Esophagus (tissue), 2 donors: ENCODE measurements around the gene POLR2E. TPM values are rescaled to one million over a fixed set of nuclear protein-coding genes. Genes with fewer than 3 reads are reported as not detected.

Experiments
- H3K27ac ChIP-seq, 2 donors: one replicate each; pipeline ENCODE4 v1.5.1; 2013; ENCODE audit warnings: low read depth in 2 of 2, mild to moderate bottlenecking in 2 of 2, inconsistent platforms in 1 of 2, low read length in 1 of 2, moderate library complexity in 1 of 2
- H3K27me3 ChIP-seq, 2 donors: one replicate each; pipeline ENCODE4 v1.6.1; 2013; ENCODE audit warnings: low read length in 2 of 2, control low read depth in 1 of 2, mild to moderate bottlenecking in 1 of 2; ENCODE audit not compliant: insufficient read depth in 2 of 2, control insufficient read depth in 1 of 2
- H3K36me3 ChIP-seq, 2 donors: one replicate each; pipeline ENCODE4 v1.6.1; 2013; ENCODE audit warnings: low read length in 1 of 2; ENCODE audit not compliant: control insufficient read depth in 2 of 2, insufficient read depth in 2 of 2
- H3K4me1 ChIP-seq, 2 donors: one replicate each; pipeline ENCODE4 v1.6.1; 2013; ENCODE audit warnings: low read length in 1 of 2; ENCODE audit not compliant: control insufficient read depth in 2 of 2, insufficient read depth in 2 of 2
- H3K4me3 ChIP-seq, 2 donors: one replicate each; pipeline ENCODE4 v1.5.1; 2013; ENCODE audit warnings: low read length in 2 of 2, mild to moderate bottlenecking in 2 of 2, low read depth in 1 of 2, moderate library complexity in 1 of 2
- H3K9me3 ChIP-seq, 2 donors: one replicate each; pipeline ENCODE4 v1.6.1; 2013; ENCODE audit warnings: mild to moderate bottlenecking in 2 of 2, low read depth in 1 of 2, low read length in 1 of 2, moderate library complexity in 1 of 2; ENCODE audit not compliant: control insufficient read depth in 2 of 2, insufficient read depth in 1 of 2
- WGBS, 2 donors: extraction: QIAGEN DNeasy Blood & Tissue Kit; methylation state at CpG; one replicate each; pipeline ENCODE4 v1.1.7; 2013; 5-methylcytosine and 5-hydroxymethylcytosine counted together
- polyA plus RNA-seq, 2 donors: library from polyadenylated mRNA; stranded (reverse); fragments of 200-250 nt; gene quantifications; one replicate each; pipeline ENCODE4 v1.2.3, GENCODE V29; 2013
- donor health status: healthy with polysubstance abuse.
- donor health status: Bipolar disorder and iron deficiency.

The POLR2E gene
- polyA plus RNA-seq, 2 donors = 77.9 to 162 TPM

DNA sequence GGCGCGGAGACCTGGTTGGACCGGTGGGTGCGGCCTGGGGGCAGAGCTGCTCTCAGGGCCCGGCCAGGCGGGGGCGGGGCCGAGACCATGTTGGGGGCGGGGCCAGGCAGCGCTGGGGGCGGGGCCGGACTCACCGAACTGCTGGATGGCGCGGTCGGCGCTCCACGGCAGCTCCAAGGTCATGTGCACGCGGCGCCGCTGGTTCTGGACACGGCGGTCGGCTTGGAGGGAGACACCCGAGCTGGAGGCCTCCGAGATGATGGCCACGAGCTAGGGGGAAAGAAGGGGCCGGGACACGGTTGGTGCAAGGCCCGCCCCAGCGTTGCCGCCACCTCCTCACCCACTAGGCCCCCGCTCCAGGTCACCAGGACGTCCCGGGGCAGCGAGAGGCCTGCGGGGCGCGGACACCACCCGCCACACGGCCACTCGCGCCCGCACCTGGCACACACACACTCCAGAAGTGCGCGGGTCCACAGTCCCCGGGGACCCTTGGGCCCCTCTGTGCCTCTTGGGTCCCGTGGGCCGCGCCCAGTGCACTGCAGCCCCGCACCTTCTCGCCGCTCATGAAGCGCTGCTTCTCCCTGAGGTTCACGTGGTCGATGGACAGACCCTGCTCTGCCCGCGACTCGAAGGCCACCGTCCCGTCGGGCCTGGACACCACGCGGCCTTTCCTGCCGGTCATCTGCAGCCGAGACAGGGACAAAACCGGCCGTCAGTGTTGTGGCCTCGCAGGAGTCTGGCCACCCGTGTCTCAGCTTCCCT is 17.3 kb upstream of the POLR2E start:
- H3K4me1 ChIP-seq = peaks cover 6 to 37% of the 10 kb centered on the region in 2 donors
- H3K36me3 ChIP-seq = peaks cover 13 to 70% of the 10 kb centered on the region in 2 donors
- peak overlapping the region; percentile 67 to 81 for H3K27ac ChIP-seq
- H3K9me3 ChIP-seq = no peaks in the 10 kb centered on the region
- no peaks in the 10 kb centered on the region for H3K27me3 ChIP-seq
- 57 to 64% methylated on average over 58 to 71 of the region's 71 CpGs for WGBS, 2 donors
- H3K4me3 ChIP-seq = no peak overlapping the region

DNA sequence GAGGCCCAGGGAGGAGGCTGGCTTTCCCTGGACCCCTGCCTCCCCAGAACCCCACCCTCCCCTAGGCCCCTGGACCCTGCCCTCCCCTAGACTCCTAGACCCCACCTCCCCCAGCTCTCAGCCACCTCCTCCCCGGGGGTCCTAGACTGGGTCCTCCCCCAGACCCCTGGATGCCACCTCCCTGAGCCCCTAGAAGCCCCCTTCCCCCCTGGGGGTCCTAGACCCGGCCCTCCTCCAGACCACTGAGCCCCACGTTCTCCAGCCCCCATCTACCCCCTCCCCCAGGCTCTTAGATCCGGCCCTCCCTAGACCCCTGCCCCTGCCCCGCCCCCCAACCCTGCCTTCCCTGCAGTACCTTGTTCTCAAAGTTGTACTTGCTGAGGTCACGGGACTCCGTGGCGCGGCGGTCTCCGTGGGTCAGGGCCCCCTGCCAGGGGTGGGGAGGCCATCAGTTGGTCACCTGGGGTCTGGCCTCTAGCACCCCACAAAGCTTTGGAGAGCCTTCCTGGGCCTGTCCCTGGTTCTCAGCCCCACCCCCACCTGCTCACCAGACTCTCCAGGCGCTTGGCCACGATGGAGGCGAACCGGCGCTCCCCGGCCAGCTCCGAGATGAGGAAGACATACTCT is 16.6 kb upstream of the POLR2E start:
- peaks cover 14 to 70% of the 10 kb centered on the region in 2 donors for H3K36me3 ChIP-seq
- peaks cover 6 to 32% of the 10 kb centered on the region in 2 donors for H3K4me1 ChIP-seq
- H3K27me3 ChIP-seq = no peaks in the 10 kb centered on the region
- no peak overlapping the region for H3K4me3 ChIP-seq
- no peaks in the 10 kb centered on the region for H3K9me3 ChIP-seq
- 45 to 57% methylated on average over 17 to 18 of the region's 18 CpGs for WGBS, 2 donors
- peak overlapping the region; percentile 67 to 81 for H3K27ac ChIP-seq

DNA sequence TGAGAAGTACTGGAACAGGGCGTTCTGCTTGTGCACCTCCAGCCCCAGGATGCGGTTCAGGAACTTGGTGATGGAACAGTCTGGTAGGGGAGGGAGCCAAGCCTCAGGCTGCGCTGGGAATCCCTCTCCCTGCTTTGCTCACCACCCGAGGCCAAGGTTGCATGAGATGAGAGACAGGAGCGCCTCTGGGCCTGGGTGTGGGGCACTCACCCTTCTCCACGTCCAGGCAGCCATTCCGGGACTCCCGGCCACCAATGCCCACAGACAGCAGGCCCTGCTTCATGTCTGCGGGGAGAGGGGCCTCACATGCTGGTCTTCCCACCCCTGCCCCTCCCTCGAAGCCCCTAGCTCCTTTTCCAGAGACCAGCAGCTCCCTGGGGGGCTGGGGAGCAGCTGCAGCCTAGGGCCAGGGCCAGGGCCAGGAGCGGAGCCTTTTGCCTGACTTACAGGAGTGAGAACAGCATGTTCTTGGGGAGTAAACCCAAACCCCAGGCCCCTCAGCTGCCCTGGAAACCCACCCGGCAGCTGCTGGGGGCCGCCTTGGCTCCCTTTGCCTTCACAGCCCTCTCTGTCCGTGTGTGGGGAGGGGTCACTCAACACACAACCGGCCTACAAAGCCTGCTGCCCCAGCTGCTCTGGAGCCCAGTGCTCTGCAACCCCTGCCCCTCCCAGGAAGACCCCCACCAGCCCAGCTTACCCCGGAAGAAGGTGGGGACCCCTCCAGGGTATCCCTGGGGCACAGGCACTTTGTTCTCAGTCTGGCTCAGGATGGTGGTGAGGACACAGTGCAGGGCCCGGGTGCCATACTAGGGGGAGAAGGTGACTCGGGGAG is 15.8 kb upstream of the POLR2E start:
- Histone ChIP-seq H3K9me3 (no peaks in the 10 kb centered on the region), H3K36me3 (peaks cover 13 to 71% of the 10 kb centered on the region in 2 donors), H3K4me1 (peaks cover 6 to 38% of the 10 kb centered on the region in 2 donors), H3K27me3 (no peaks in the 10 kb centered on the region), H3K4me3 (no peak overlapping the region), H3K27ac (peak overlapping the region in 1 of 2 donors; percentile 81)
- WGBS, 2 donors = 67 to 69% methylated on average over 16 to 18 of the region's 18 CpGs

DNA sequence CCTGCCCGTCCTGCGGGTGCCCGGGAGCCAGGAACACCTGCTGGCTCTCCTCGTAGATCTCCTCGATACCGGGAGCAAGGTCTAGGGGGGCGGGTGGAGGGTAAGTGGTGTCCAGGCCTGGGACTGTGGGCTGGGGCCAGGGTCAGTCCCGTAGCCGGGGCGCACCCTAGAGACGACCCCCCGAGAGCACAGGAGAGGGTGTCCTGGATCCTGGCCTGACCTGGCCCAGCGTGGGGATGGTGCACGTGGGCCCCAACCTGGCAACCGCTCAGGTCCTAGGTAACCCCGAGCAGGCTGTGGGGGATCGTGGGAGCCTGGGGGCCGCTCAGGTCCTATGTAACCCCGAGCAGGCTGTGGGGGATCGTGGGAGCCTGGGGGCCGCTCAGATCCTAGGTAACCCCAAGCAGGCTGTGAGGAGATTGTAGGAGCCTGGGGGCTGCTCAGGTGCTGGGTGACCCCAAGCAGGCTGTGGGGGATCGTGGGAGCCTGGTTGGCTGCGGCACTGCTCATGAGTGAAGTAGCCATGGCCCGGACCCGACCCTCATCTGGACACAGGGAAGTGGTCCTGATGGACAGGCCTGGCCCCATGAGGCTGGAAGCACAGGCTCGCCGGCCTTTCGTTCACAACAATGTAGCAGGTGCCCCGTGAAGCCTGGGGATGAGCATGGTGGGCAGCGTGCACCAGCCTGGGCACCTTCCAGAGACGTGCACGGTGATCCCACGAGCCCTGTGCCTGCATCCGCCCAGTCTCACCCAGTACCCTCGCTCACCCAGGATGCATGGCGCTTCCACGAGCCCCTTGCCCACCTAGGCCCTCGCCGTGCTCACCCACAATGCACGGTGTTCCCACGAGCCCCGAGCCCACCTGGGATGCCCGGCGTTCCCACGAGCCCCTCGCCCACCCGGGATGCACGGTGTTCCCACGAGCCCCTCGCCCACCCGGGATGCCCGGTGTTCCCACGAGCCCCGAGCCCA is 14.8 kb upstream of the POLR2E start:
- Histone ChIP-seq H3K9me3 (no peaks in the 10 kb centered on the region), H3K4me1 (peaks cover 10 to 44% of the 10 kb centered on the region in 2 donors), H3K36me3 (peaks cover 10 to 66% of the 10 kb centered on the region in 2 donors), H3K27ac (no peak overlapping the region), H3K27me3 (no peaks in the 10 kb centered on the region), H3K4me3 (no peak overlapping the region)
- WGBS, 2 donors = 89% methylated on average over 54 of the region's 54 CpGs

DNA sequence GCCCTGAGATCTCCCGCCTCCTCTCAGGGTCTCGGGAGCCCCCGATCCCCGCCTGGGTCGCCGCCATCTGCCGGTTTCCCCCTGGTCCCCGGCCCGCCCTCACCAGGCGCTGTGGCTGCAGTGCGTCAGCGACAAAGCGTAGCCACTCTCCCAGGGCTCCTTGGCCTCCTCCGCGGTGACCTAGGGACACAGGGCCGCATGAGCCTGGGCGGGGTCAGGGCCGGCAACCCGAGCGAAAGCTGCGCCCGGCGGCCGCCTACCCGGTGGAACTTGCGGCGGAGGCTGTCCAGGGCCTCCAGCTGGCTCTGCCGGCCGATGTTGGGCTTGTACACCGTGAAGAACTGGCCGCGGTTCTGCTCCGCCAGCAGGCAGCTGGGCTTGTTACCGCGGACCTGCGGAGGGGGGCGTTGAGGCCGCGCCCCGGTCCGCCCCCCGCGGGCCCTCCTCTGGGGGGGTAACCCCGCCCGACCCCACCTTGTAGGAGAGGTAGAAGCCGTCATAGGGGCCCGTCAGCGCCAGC is 13.9 kb upstream of the POLR2E start:
- H3K27me3 ChIP-seq = no peaks in the 10 kb centered on the region
- H3K4me3 ChIP-seq = no peak overlapping the region
- H3K27ac ChIP-seq = no peak overlapping the region
- H3K9me3 ChIP-seq = no peaks in the 10 kb centered on the region
- peaks cover 11 to 43% of the 10 kb centered on the region in 2 donors for H3K4me1 ChIP-seq
- peaks cover 10 to 62% of the 10 kb centered on the region in 2 donors for H3K36me3 ChIP-seq
- WGBS, 2 donors = 65 to 79% methylated on average over 44 to 48 of the region's 48 CpGs

GRCh38 chr19:1108291-1109031 is 13.3 kb upstream of the POLR2E start:
- Histone ChIP-seq H3K36me3 (peaks cover 10 to 56% of the 10 kb centered on the region in 2 donors), H3K27ac (no peak overlapping the region)

GRCh38 chr19:1107661-1108261 is 12.6 kb upstream of the POLR2E start:
- Histone ChIP-seq H3K9me3 (no peaks in the 10 kb centered on the region), H3K27ac (peak overlapping the region; percentile 42 to 63), H3K4me3 (no peak overlapping the region), H3K27me3 (no peaks in the 10 kb centered on the region), H3K36me3 (peaks cover 10 to 51% of the 10 kb centered on the region in 2 donors), H3K4me1 (peaks cover 8 to 30% of the 10 kb centered on the region in 2 donors)
- 76 to 85% methylated on average over 25 of the region's 25 CpGs for WGBS, 2 donors

More at GRCh38 chr19:1108291-1109031, 13.3 kb upstream of the POLR2E start:
- Histone ChIP-seq H3K4me1 (peaks cover 11 to 36% of the 10 kb centered on the region in 2 donors), H3K4me3 (no peak overlapping the region), H3K27me3 (no peaks in the 10 kb centered on the region), H3K9me3 (no peaks in the 10 kb centered on the region)
- WGBS, 2 donors = 86 to 92% methylated on average over 65 to 89 of the region's 89 CpGs
